SK-N-SH treated with all-trans-retinoic acid at 6 μM for 48 hours (cell line): ENCODE data around the gene COL28A1.

Experiments used
- ATAC-seq: fragments of 200-7000 bp; cut with Tn5 transposase; 3 replicates; pipeline ENCODE4 v1.9.1; 2020; ENCODE audit warnings: mild to moderate bottlenecking, moderate library complexity
- ARNTL ChIP-seq: fragments of 450-650 bp; formaldehyde crosslinking; IDR thresholded peaks from 2 replicates; pipeline ENCODE4 v1.5.0; 2020; ENCODE audit warnings: low read depth, mild to moderate bottlenecking, moderate library complexity, borderline replicate concordance
- BACH2 ChIP-seq: fragments of 250-450 bp; sonication (Bioruptor Pico); IDR thresholded peaks from 2 replicates; pipeline ENCODE4 v1.9.0; 2021; ENCODE audit warnings: mild to moderate bottlenecking, borderline replicate concordance
- CSDC2 ChIP-seq: fragments of 250-450 bp; sonication (Bioruptor Pico); IDR thresholded peaks from 2 replicates; pipeline ENCODE4 v1.5.0; 2020; ENCODE audit warnings: mild to moderate bottlenecking, moderate library complexity
- ESRRG ChIP-seq: fragments of 250-450 bp; sonication (Bioruptor Pico); IDR thresholded peaks from 2 replicates; pipeline ENCODE4 v1.6.1; 2021; ENCODE audit warnings: mild to moderate bottlenecking
- GLIS3 ChIP-seq: fragments of 250-450 bp; sonication (Bioruptor Pico); IDR thresholded peaks from 2 replicates; pipeline ENCODE4 v1.5.0; 2020; ENCODE audit warnings: mild to moderate bottlenecking, moderate library complexity
- ISL1 ChIP-seq: fragments of 250-450 bp; sonication (Bioruptor Pico); IDR thresholded peaks from 2 replicates; pipeline ENCODE4 v2.1.2; 2022; ENCODE audit warnings: mild to moderate bottlenecking, moderate library complexity
- OSR1 ChIP-seq: fragments of 250-450 bp; sonication (Bioruptor Pico); IDR thresholded peaks from 2 replicates; pipeline ENCODE4 v1.8.0; 2022; ENCODE audit warnings: moderate library complexity, mild to moderate bottlenecking, inconsistent platforms
- PPARA ChIP-seq: fragments of 250-450 bp; sonication (Bioruptor Pico); IDR thresholded peaks from 2 replicates; pipeline ENCODE4 v1.5.0; 2020; ENCODE audit warnings: mild to moderate bottlenecking, borderline replicate concordance
- RARB ChIP-seq: fragments of 250-450 bp; sonication (Bioruptor Pico); IDR thresholded peaks from 2 replicates; pipeline ENCODE4 v1.8.0; 2021; ENCODE audit warnings: mild to moderate bottlenecking, moderate library complexity
- SNAI2 ChIP-seq: fragments of 250-450 bp; sonication (Bioruptor Pico); IDR thresholded peaks from 2 replicates; pipeline ENCODE4 v1.5.0; 2020; ENCODE audit warnings: mild to moderate bottlenecking, moderate library complexity
- TOX ChIP-seq: fragments of 250-450 bp; sonication (Bioruptor Pico); IDR thresholded peaks from 2 replicates; pipeline ENCODE4 v1.8.0; 2021; ENCODE audit warnings: mild to moderate bottlenecking, moderate library complexity, borderline replicate concordance
- ZC3H10 ChIP-seq: fragments of 250-450 bp; sonication (Bioruptor Pico); IDR thresholded peaks from 2 replicates; pipeline ENCODE4 v1.5.1; 2021; ENCODE audit warnings: mild to moderate bottlenecking, moderate library complexity
- ZFP3 ChIP-seq: fragments of 250-450 bp; sonication (Bioruptor Pico); IDR thresholded peaks from 2 replicates; pipeline ENCODE4 v1.5.0; 2020; ENCODE audit warnings: mild to moderate bottlenecking, moderate library complexity
- ZFP30 ChIP-seq: fragments of 450-650 bp; formaldehyde crosslinking; IDR thresholded peaks from 2 replicates; pipeline ENCODE4 v1.5.0; 2022; ENCODE audit warnings: mild to moderate bottlenecking, moderate library complexity
- ZNF565 ChIP-seq: fragments of 450-650 bp; formaldehyde crosslinking; conservative IDR thresholded peaks from 2 replicates; pipeline ENCODE4 v1.5.0; 2020; ENCODE audit warnings: low read depth, mild to moderate bottlenecking, moderate library complexity
- ZNF70 ChIP-seq: fragments of 450-650 bp; formaldehyde crosslinking; IDR thresholded peaks from 2 replicates; pipeline ENCODE4 v1.5.0; 2020; ENCODE audit warnings: mild to moderate bottlenecking, moderate library complexity
- ZNF8 ChIP-seq: fragments of 450-650 bp; formaldehyde crosslinking; IDR thresholded peaks from 2 replicates; pipeline ENCODE4 v1.5.0; 2020; ENCODE audit warnings: mild to moderate bottlenecking, moderate library complexity
- TF ChIP-seq, protein P1 (sequence below): fragments of 250-450 bp; sonication (Bioruptor Pico); IDR thresholded peaks from 2 replicates; pipeline ENCODE4 v1.5.1; 2021; ENCODE audit warnings: mild to moderate bottlenecking, moderate library complexity
- TF ChIP-seq, protein P2 (sequence below): fragments of 250-450 bp; sonication (Bioruptor Pico); IDR thresholded peaks from 2 replicates; pipeline ENCODE4 v1.5.1; 2020; ENCODE audit warnings: low read depth, mild to moderate bottlenecking, moderate library complexity
- TF ChIP-seq, protein P3 (sequence below): fragments of 250-450 bp; sonication (Bioruptor Pico); IDR thresholded peaks from 2 replicates; pipeline ENCODE4 v1.5.0; 2020; ENCODE audit warnings: mild to moderate bottlenecking, moderate library complexity
- TF ChIP-seq, protein P4 (sequence below): fragments of 250-450 bp; sonication (Bioruptor Pico); IDR thresholded peaks from 2 replicates; pipeline ENCODE4 v1.8.0; 2021; ENCODE audit warnings: low read depth, mild to moderate bottlenecking, moderate library complexity, borderline replicate concordance

COL28A1 gene

DNA sequence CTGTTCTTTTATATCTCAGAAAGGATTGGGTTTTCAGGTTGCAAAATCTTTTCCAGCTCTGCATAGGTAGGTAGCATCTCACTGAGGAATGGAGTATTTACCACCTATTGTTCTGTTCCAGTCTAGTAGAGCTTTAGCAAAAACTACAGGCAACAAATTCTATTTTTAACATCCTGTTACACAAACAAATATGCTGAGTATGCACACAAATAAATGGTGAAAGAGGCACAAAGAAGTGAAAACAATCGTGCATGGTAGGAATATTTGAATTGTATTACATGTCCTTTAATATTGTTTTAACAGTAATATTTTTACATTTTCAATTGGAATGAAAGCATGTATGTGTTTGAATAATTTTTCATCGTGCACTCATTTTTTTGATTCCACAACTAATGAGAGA, 16.5 kb upstream of the COL28A1 start (continued):
- TF ChIP-seq GLIS3 = no peak
- no peak for TF ChIP-seq TOX (CRISPR knock-in tag)
- TF ChIP-seq ARNTL (CRISPR knock-in tag) = no peak

DNA sequence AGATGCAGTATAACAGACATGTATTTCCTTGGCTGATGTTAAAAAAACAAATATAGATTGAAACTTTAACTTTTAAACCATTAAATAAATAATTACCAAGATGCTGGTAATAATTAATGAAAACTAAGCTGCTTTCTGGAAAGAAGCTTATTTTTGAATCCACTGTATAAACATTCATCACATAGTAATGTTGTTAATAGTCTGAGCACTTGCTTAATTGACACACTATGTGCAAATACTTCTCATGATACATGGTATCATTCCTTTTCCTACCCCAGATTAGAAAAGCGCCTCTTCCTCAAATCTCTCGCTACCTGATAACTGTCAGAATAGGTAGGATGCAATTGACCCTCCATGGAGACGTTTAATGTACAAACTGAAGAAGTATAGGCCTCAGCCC, 15.0 kb upstream of the COL28A1 start:
- TF ChIP-seq ZNF70 (CRISPR knock-in tag) = no peak
- no peak for TF ChIP-seq BACH2
- TF ChIP-seq OSR1 (CRISPR knock-in tag) = no peak
- no peak for TF ChIP-seq ESRRG (CRISPR knock-in tag)
- no peak for TF ChIP-seq GLIS3
- no peak for TF ChIP-seq CSDC2 (CRISPR knock-in tag)
- no peak for TF ChIP-seq RARB
- TF ChIP-seq, protein P1, sequence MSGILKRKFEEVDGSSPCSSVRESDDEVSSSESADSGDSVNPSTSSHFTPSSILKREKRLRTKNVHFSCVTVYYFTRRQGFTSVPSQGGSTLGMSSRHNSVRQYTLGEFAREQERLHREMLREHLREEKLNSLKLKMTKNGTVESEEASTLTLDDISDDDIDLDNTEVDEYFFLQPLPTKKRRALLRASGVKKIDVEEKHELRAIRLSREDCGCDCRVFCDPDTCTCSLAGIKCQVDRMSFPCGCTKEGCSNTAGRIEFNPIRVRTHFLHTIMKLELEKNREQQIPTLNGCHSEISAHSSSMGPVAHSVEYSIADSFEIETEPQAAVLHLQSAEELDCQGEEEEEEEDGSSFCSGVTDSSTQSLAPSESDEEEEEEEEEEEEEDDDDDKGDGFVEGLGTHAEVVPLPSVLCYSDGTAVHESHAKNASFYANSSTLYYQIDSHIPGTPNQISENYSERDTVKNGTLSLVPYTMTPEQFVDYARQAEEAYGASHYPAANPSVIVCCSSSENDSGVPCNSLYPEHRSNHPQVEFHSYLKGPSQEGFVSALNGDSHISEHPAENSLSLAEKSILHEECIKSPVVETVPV = no peak
- TF ChIP-seq ARNTL (CRISPR knock-in tag) = no peak
- no peak for TF ChIP-seq ZNF565 (CRISPR knock-in tag)
- TF ChIP-seq ISL1 = no peak
- no peak for TF ChIP-seq ZC3H10
- TF ChIP-seq ZFP3 = no peak
- TF ChIP-seq, protein P2, sequence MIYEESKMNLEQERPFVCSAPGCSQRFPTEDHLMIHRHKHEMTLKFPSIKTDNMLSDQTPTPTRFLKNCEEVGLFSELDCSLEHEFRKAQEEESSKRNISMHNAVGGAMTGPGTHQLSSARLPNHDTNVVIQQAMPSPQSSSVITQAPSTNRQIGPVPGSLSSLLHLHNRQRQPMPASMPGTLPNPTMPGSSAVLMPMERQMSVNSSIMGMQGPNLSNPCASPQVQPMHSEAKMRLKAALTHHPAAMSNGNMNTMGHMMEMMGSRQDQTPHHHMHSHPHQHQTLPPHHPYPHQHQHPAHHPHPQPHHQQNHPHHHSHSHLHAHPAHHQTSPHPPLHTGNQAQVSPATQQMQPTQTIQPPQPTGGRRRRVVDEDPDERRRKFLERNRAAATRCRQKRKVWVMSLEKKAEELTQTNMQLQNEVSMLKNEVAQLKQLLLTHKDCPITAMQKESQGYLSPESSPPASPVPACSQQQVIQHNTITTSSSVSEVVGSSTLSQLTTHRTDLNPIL (CRISPR knock-in tag) = no peak
- TF ChIP-seq, protein P3, sequence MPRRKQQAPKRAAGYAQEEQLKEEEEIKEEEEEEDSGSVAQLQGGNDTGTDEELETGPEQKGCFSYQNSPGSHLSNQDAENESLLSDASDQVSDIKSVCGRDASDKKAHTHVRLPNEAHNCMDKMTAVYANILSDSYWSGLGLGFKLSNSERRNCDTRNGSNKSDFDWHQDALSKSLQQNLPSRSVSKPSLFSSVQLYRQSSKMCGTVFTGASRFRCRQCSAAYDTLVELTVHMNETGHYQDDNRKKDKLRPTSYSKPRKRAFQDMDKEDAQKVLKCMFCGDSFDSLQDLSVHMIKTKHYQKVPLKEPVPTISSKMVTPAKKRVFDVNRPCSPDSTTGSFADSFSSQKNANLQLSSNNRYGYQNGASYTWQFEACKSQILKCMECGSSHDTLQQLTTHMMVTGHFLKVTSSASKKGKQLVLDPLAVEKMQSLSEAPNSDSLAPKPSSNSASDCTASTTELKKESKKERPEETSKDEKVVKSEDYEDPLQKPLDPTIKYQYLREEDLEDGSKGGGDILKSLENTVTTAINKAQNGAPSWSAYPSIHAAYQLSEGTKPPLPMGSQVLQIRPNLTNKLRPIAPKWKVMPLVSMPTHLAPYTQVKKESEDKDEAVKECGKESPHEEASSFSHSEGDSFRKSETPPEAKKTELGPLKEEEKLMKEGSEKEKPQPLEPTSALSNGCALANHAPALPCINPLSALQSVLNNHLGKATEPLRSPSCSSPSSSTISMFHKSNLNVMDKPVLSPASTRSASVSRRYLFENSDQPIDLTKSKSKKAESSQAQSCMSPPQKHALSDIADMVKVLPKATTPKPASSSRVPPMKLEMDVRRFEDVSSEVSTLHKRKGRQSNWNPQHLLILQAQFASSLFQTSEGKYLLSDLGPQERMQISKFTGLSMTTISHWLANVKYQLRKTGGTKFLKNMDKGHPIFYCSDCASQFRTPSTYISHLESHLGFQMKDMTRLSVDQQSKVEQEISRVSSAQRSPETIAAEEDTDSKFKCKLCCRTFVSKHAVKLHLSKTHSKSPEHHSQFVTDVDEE = no peak
- TF ChIP-seq, protein P4, sequence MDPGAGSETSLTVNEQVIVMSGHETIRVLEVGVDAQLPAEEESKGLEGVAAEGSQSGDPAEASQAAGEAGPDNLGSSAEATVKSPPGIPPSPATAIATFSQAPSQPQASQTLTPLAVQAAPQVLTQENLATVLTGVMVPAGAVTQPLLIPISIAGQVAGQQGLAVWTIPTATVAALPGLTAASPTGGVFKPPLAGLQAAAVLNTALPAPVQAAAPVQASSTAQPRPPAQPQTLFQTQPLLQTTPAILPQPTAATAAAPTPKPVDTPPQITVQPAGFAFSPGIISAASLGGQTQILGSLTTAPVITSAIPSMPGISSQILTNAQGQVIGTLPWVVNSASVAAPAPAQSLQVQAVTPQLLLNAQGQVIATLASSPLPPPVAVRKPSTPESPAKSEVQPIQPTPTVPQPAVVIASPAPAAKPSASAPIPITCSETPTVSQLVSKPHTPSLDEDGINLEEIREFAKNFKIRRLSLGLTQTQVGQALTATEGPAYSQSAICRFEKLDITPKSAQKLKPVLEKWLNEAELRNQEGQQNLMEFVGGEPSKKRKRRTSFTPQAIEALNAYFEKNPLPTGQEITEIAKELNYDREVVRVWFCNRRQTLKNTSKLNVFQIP (CRISPR knock-in tag) = no peak
- no peak for TF ChIP-seq ZNF8 (CRISPR knock-in tag)
- TF ChIP-seq SNAI2 (CRISPR knock-in tag) = no peak
- TF ChIP-seq PPARA = no peak
- TF ChIP-seq, all 23 proteins: peak for 0
- no peak for ATAC-seq

DNA sequence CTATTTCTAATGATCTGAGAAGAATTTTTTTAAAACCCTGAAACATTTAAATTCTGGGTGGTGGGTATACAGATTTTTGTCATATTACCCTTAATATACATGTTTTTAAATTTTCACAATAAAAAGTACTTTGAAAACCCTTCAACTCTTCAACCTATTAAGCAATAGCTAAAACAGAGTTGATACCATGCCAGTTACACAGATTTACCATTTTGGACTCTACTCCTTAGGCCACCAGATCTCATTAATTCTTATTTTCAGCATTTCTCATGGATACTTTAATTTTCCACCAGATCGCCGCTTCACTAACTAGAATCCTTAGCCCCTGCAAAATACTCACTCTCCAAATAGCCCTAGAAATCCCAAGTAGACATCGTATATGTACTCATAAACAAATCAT, 12.7 kb upstream of the COL28A1 start:
- TF ChIP-seq ZNF8 (CRISPR knock-in tag) (no peak), PPARA (no peak), RARB (no peak), TOX (CRISPR knock-in tag) (no peak)
- TF ChIP-seq, all 23 proteins: peak for 0

DNA sequence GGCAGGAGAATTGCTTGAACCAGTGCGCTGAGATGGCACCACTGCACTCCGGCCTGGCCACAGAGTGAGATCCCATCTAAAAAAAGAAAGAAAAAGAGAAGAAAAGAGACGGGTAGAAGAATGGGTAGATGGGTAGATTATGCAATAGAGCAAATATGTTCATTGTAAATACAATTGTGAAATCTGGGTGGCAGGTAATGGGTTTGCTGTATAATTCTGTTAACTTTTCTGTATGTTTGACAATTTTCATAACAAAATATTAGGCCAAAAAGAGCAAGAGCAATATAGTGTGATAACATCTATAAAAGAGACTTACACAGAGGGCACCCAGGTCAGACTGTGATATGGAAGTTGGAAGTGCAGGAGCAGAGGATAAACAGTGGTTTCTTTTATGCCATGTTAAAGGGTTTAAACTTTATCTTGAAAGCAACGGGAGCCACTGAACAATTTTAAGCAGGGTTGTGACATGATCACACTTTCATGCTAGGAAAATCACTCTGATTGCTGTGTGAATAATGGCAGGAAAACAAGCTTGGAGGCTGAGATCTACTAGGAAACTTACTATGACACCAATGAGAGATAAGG, 6.7 kb upstream of the COL28A1 start:
- no peak for ATAC-seq
- TF ChIP-seq ZFP30 (CRISPR knock-in tag) = no peak
- no peak for TF ChIP-seq ZNF70 (CRISPR knock-in tag)
- TF ChIP-seq, protein P2 (CRISPR knock-in tag) = no peak

More for the DNA sequence above, 12.7 kb upstream of the COL28A1 start:
- ATAC-seq = no peak
